HG03039 (cell line): ENCODE data around the gene TCEANC2.

ENCODE experiments used
- ATAC-seq: cut with Tn5 transposase; IDR thresholded peaks from one replicate; pipeline ENCODE4 v1.9.1; 2021; ENCODE audit warnings: mild to moderate bottlenecking, moderate library complexity; ENCODE audit not compliant: unreplicated experiment

TCEANC2 gene

DNA sequence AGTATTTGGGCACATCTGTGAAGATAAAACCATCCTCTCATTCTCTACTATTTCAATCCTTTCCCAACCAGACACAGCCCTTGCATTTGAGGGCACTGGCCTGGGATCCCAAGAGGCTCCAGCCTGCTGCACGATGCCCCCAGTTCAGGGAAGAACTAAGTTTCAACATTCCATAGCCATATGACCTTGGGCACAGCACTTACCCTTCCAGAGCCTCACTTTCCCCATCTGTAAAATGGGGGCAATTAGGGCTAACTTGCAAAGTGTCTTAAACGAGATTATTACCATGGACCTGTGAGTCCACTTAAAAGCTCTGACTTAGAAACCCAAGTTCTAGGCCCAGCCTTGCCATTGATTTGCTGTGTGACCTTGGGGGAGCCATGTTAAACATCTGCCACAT is 76.5 kb downstream of the TCEANC2 start:
- no peak for ATAC-seq

DNA sequence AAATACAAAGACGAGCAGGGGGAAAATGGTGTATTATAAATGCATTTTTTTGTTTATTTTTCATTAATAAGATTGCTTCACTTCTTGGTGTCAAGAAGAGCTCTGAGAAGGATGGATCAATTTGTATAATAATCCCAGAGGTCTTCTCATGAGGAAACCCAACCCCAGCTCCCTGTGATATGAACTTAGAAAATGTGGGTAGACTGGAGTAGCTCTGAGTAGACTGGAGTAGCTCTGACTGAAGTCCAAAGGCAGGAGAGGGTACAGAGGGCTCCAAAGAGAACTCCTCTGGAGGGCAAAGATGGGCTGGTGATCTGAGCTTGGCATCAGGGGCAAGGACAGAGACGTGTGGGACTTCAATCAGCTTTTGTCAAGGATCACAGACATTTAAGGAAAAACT is 78.0 kb downstream of the TCEANC2 start:
- ATAC-seq: no peak

DNA sequence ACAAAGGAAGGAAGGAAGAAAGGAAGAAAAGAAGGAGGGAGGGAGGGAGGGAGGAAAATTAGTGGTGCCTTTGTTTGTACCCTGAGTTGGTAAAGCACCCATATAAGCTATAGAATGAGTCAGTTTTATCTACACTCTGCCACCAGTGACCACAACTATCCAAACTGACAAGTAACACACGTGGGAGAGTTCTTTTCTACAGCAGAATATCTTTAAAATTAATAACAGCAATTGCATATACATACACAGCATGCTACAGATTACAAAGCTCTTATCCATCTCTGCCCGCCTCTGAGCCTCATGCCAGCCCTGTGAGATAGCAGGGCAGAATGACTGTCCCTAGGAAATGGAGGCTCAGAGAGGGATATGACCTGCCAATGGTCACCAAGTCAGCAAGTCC is 79.1 kb downstream of the TCEANC2 start:
- no peak for ATAC-seq

DNA sequence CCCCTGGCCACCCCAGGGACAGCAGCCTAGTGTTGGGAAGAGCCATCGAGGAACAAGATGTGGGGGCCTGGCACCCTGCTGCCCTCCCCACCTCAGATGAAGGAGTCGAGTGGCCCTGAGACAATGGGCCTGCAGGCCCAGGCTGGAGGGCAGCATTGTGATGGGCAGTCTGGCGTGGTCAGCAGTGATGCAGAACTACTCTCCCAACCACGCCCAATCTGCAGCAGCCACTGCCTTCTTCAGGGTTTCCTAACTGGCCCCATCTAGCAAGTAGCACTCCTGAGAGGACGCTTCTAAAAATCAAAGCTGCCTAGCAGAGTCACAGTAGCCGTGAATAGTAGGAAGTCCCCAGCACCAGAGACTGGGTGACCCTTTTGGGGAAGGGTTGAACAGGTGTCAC is 80.9 kb downstream of the TCEANC2 start:
- ATAC-seq: no peak

DNA sequence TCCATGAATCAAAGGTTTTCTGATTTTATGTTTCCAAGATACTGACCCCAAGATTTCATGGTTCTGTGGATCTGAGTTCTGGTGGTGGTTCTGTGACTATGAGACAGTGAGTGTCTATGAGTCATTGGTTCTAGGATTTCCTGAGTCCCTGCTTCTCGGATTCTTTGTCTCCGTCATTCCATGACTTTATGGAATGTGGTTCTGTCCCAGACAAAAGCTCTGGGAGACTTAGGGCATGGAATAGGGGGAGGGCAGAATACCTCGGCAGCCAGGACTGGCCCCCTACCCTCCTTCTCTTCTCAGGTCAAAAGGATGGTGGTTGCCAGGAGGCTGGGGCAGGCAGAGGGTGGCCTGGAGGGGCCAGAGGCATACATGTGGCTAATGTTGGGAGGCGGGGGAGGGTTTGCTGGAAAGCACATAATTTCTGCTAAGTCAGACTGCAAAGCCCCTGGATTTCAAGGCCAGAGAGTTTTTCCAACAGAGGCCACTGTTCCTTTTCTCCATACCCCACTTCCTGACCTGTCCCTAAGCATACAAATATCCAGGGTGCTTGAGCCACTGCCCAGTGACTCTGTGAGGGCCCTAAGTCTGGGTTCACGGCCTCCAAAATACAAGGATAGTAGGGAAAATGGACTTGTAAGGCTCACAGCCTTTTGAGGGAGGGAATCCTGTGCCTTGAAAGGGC is 82.2 kb downstream of the TCEANC2 start:
- ATAC-seq: no peak

DNA sequence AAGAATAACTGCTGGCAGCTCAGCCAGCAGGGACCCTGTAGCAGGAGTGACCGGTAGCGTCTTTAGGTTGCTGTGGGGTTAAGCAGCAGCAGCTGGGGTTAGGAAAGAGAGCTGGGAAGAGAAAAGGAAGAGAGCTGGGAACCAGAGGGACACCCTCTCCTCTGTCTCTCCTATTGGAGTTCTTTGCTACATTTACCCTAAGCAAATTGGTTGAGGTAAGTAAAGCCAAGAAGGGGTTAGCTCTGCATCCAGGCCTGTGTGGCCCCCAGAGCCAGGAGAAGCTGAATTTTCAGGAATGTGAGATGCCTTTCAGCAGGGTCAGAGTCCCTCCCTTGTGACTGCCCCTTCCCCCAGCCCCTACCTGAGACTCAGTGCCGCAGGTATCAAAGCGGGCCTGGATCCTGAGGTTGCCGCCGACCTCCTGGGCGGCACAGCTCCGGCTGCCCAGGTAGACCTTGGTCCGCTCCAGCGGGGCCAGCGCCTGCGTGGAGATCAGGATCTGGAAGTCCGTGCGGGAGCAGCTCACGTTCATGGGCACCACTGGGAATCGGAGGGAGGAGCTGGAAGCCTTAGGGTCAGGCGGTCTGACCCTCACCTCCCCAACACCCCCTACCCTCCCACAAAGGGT is 83.0 kb downstream of the TCEANC2 start:
- no peak for ATAC-seq

DNA sequence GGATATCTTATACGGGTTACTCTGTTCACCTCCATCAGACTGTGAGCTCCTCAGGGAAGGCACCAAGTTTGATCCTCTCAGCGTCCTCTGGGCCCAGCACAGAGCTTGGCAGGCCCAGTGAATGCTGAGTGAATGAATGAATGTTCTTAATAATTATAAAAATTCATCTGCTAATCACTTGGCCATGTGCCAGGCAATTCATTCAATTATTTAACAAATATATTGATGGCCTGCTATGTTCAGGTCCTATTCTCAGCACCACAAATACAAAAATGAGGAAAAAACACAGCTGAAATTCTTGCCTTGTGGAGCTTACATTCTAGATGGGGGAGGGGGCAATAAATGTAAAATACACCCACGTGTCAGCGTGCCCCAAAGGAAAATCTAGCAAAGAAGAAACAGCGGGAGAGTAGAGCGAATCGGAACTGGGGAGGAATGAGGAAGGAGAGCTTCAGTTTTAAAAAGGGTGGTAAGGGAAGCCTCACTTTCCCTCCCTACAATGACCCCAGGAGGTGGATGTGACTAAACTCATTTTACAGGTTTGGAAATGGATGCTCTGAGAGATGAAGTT is 83.6 kb downstream of the TCEANC2 start:
- ATAC-seq: no peak

DNA sequence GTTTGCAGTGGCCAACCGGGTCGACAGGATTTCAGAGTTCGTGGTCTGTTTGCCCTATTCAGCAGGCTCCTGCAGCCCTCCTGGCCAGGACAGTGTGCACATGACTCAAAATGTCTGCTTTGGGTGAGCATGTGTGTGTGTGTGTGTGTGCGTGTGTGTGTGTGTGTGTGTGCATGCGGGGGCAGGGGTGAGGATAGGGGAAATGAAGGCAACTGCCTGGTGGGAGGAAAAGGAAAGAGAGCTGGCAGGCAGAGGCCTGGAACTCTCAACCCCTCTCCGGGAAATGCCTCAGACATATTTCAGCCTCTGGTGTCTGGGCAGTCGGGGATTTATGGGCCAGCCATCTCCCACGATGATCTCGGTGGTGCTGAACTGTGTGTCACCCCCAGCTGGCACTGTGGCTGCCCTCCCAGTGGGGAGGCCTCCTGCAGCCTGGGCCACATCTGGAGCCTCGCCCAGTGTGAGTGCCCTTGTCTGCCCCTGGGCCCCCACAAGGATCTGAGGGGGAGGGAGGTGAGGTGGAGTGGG is 84.2 kb downstream of the TCEANC2 start:
- no peak for ATAC-seq

DNA sequence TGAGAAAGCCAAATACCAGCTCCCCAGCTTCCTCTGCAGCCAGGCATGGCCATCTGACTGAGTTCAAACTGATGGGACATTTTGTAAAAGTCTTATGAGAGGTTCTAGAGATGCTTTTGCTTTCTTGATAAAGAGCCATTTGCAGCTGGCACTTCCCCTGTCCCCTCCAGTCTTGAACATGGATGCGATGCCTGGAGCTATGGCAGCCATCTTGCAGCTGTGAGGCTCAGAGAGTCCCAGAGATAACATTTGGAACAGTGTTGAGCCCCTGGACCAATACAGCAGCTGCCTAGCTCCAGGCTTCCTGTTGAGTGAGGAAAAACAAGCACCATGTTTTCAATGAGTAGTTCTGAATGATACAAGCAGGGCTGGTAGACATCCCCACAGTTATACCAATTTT is 85.6 kb downstream of the TCEANC2 start:
- no peak for ATAC-seq

DNA sequence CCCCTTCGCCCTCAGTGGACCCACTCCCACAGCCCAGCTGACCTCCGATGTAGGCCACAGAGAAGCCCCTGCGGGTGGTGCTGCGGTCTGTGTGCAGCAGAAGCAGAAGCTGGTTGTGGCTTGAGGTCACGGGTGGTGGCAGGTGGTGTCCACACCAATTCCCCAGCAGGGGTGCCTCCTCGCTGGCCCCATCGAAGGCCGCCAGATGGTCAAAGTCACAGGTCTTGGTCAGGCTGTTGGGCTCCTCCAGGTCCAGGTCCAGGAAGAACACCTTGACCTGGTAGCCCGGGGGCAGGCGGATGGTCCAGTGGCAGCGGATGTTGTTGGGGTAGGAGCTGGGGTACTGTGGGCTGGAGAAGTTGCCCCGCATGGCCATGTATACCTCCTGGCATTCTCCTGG is 86.3 kb downstream of the TCEANC2 start:
- no peak for ATAC-seq

DNA sequence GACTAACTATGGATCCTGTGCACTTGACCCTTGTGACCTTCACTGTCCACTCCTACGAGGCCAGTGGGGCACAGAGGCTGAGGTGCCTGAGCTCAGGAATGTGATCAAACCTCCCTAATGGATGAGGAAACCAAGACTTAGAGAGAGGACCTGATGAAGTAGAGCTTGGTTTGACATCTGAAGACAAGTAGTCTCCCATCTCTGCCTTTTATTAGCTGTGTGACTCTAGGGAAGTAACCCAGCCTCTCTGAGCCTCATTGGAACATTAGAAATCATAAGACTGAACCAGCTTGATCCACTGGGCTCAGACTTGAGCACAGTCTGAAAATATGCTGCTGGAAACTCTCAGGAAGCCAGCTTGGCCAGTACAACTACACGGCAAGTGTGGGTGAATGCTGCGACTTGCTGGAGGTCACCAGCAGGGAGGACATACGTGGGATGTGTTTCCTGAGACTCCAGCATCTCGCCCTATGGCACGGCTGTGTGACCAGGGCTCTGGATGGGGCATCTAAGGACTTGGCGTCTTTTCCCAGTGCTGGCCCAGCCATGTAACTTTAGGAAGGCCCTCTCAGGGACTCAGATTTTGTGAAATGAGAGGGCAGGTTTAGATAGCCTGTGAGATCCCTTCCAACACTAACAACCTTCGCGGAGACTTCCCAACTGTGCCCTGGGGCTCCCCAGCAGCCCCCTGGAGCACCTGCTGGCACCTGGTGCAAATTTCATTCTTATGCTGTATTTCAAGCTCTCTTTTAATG is 88.9 kb downstream of the TCEANC2 start:
- no peak for ATAC-seq

DNA sequence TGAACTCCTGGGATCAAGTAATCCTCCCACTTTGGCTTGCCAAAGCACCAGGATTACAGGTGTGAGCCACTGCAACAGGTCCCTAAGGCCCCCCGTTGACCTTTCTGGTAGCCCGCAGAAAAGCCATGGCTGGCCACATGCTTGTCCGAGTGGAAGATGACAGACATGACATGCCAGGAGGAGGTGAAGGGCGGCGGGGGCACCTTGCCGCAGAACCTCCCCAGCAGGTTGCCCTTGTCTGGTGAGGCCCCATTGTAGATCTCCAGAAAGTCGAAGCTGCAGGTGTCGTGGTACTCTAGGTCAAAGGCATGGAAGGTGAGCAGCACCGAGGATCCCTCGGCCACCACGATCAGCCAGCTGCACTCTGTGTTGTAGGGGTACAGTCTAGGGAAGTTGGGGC is 91.0 kb downstream of the TCEANC2 start:
- no peak for ATAC-seq

DNA sequence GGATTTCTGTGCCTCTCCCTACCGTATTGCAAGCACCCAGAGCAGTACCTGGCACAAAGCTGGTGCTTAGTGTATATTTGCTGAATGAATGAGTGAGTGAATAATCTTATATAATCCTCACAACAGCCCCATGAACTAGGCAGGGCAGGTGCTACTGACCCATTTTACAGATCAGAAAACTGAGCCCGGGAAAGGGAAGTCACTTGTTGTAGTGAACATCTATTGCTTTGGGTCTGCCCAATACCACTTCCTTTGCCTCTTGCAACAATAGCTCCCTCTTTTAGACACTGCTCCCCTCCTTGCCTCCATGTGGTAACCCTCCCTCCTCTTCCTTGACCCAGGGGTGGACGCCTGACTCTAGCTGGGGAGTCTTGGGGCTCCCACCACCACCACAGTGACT is 96.3 kb downstream of the TCEANC2 start:
- no peak for ATAC-seq

DNA sequence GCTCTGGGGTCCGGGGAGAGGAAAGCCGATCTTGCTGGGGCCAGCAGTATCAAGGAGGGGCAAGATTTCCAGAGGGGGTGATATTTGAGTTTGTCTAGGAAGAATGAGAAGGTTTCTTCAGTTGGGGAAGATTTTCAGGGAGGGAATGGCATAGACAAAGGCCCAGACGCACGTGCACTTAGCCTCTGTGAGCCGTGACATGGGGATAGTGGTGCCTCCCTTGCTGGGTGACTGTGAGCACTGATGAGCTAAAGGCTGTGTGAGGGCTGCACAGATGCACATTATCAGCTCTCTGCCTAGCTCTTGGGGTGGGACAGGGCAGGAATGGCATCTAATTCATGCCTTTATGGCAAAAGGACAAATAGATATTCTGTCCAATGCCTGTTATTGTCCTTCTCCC is 97.6 kb downstream of the TCEANC2 start:
- ATAC-seq: no peak

DNA sequence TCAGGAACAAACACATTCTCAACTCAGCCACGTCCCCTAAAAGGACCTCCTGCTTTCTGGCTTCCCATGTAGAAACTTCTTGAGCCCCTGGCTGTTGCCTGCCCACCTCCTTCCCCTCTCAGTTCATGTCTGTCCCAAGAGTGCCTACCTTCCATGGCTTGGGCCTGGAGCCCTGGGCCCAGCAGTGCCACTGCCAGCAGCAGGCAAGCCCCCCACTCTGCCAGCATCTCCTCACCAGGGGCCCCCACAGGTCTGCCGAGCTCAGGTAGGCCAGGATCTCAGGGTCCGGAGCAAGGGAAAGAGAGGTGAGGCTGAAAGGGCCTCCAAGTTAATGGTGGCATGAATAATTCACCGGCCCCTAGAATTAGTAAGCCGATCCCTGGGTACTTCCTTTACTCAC is 99.3 kb downstream of the TCEANC2 start, which contains the start of gene CDCP2:
Gene CDCP2 (minus strand): TSS at position 305 of the 400 bp plus-strand sequence. CDS start 78 bp downstream, at position 227.
- ATAC-seq: no peak

DNA sequence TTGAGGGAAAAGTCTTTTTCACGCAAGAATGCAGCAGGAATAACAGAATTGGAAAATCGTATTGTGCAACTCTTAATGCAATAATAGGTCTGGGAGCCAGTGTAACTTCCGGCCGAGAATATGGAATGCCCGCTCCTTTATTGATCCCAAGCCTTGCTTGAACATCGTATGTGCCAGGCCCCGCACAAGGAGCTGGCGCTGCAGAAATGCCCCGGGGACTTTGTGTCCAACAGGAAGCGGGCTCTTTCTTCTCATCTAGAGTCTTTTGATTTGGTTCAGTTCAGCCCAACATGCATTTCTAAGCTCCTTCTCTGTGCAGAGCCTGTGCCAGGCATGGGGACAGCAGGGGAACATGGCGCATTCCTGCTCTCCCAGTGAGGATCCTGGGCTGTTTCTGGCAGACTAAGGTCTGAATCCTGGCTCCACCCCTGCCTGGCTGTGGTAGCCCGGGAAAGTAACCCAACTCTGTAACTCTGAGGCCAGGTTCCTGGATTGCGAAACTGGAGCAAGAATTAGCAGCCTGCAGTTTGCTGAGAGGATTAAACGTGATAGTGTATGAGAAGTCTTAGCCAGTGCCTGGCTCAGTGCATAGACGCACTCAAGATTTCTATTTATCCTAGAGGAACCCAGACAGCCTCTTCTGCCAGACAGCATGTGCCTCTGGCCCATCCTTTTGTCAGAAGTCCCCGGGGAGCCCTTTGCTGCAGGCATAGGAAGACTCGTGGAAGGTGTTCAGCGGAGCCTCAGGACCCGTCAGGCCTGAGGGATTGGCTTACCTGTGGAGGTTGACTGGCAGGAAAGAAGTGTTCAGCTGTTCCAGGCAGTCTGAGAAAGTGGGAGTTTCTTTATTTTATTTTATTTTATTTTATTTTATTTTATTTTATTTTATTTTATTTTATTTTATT is 100.4 kb downstream of the TCEANC2 start:
- no peak for ATAC-seq
